HG03575 (cell line): ENCODE data around the gene SLC30A10.
"Not testable (repeated sequence)": the region's sequence is repeated elsewhere in the genome, so short reads cannot be mapped to it uniquely, and the experiment has no call there.

Experiments
- ATAC-seq: cut with Tn5 transposase; IDR thresholded peaks from one replicate; pipeline ENCODE4 v1.9.1; 2021; ENCODE audit not compliant: unreplicated experiment, insufficient number of reproducible peaks, low FRiP score; ENCODE audit errors: extremely low read depth

Gene SLC30A10

DNA sequence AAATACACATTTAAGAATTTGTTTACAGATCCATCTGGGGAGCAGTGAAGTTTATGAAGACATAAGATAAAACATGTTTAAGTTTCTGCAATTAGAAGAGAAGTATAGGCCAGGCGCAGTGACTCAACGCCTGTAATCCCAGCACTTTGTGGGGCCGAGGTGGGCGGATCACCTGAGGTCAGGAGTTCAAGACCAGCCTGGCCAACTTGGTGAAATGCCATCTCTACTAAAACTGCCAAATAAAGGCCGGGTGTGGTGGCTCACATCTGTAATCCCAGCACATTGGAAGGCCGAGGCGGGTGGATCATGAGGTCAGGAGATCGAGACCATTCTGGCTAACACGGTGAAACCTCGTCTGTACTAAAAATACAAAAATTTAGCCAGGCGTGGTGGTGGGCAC lies 5.4 kb upstream of the SLC30A10 start:
- not testable (repeated sequence) for ATAC-seq

DNA sequence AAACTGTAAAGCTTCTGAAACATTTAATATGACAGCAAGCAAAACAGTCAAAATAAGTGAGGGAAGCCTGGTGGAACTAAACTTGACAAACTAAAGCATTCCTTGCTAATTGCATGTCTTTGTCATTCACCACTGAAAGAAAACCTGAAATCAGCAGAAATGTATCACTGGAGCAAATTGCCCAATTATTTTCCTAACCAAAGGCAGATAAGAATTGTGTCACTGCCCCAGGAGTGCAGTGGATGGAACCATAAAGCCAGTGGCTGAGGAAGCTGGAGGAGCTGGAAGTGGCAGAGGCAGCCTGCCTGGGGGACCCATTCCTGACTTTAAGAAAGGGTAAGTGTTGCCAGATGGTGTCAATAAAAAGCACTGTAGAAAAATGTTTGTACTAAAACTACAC lies 2.7 kb upstream of the SLC30A10 start:
- no peak for ATAC-seq

DNA sequence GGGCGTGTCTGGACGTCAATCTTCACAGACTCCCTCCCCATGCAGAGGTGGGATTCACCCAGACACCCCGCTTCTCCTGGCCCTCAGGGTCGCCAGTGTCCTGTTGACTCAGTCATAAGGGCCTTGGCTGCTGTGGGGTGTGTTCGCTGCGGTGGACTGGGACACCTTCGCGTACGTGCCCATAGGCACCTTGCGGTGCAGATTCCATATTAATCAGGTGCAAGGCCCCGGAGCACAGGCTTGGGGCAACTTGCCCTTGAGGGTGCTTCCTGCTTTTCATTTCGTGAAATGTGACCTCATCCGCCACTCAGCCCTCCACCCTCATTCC lies 398 bp upstream of the SLC30A10 start:
- no peak for ATAC-seq

DNA sequence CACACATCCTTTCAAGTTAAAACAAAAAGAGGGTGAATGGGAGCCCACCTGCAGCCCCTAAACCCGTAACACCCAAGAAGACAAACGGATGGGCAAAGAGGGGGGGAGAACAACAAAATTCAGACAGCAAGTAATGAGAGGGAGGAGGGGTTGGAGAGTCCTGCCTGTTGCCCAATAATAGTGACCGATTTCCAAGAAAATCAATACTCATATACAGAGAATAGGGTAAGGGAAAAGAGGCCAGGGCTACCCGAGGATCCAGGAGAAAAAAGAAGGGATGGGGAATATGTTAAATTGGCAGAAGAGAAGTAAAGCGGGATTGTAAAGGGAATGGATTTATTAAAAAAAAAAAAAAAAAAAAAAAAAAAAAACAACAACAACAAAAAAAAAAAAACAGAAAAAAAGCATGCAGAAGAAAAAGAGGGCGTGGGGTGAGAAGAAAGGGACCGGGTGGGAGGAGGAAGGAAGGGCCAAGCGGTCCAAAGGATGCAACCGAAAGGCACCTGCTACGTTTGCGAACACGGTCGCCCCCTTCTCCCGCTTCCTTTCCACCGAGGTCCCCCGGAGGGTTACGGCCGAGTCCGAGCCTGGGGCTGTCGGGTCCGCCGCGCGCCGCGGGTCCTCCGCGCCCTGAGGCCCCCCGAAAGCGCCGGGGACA lies 930 bp downstream of the SLC30A10 start:
- ATAC-seq = no peak

DNA sequence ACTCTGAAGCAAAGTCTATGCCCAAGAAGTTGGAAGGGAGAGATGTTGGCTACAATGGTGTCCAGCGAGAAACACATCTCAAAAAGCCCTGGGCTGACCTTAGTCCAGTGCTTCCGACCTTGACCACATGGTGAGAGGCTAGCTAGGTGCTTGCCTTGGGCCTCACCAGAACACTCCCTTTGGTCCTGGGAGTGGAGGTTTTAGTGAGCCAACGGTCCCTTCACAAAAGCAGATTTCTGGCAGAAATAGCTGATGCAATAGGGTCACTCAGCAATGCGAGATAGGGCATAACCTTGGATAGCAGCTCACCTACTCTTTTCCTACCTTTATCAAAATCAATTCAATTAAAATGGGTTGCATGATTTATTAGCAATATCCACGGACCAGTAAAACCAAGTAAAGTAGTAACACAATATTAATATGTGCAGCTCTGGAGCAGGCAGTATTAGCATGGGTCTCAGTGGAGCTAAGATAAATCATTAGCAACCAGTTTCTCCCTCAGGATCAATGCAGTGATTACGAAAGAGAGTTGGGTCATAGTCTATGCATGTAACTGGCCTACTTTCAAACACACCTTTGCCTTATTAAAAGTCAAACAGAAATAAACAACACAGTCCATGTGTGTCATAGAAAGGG lies 1.9 kb downstream of the SLC30A10 start:
- ATAC-seq = no peak

DNA sequence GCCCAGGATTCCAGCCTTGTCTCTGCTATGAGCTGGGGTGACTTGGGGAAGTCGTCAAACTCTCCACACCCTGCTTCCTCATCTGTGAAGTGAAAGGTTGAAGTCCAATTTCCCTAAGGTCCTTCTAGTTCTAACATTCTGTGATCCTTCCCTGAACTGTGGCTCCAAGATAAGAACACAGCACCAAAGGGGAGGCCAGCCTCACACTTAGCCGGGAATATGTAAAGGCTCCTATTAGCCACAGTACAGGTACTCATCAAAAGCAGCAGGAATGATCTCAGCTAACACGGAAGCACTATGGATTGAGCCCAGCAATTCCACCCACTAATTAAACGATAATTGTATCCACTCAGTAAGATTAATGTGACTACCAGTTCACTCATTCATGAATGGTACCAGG lies 4.0 kb downstream of the SLC30A10 start:
- no peak for ATAC-seq

DNA sequence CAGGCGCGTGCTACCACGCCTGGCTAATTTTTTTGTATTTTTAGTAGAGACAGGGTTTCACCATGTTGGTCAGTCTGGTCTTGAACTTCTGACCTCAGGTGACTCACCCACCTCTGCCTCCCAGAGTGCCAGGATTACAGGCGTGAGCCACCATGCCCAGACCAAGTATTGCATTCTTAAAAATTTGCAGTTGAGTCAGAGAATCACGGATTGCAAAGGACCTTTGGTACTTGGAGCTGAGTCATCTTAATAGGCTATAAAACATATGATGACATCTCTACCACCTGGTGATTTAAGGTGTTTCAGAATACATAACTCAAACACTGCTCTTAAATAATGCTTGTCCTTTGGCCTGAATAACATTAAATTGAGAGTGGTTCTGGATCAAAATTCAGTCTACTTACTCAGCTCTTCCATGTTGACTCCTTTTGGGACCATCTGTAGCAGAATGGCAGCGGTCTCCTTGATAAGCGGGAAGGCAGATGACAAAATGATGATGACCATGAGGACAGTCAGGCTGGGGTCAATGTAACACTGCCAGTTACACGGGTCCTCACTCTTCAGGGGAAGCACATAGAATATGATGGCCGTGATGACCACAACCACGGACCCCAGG lies 10.4 kb downstream of the SLC30A10 start:
- no peak for ATAC-seq

DNA sequence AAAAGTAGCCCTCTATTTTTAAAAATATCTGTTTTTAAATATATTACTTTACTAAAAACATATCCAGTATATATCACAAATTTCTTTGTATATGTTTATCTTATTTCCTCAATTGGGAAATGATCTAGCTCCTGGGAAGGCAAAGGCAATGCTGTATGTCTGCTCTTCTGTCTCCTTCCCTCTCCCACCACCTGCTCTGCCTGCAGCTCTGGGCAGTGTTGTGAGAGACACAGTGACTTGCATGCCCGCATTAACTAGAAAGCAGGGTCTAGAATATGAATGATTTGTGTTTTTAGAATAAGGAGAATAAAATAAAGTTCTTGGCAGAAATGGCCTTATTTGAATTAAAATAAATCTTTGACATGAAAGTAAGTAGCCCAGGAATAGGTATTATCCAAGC lies 11.1 kb downstream of the SLC30A10 start:
- ATAC-seq = no peak

DNA sequence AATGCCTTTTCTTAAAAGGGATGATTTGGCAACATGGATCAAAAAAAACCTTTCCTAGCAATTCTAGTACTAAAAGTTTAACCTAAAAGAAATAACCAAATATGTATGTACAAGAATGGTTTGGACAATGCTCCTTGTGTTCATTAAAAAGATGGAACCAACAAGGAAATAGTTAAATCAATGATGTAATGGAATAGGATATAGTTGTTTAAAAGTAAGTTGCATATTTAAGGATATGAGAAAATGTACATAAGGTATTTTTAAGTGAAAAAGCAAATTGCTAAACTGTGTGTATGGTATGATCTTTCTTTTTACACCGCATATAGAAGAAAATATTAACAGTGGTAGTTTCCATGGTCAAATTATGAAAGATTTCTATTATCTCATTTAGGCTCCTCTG lies 12.1 kb downstream of the SLC30A10 start:
- no peak for ATAC-seq

DNA sequence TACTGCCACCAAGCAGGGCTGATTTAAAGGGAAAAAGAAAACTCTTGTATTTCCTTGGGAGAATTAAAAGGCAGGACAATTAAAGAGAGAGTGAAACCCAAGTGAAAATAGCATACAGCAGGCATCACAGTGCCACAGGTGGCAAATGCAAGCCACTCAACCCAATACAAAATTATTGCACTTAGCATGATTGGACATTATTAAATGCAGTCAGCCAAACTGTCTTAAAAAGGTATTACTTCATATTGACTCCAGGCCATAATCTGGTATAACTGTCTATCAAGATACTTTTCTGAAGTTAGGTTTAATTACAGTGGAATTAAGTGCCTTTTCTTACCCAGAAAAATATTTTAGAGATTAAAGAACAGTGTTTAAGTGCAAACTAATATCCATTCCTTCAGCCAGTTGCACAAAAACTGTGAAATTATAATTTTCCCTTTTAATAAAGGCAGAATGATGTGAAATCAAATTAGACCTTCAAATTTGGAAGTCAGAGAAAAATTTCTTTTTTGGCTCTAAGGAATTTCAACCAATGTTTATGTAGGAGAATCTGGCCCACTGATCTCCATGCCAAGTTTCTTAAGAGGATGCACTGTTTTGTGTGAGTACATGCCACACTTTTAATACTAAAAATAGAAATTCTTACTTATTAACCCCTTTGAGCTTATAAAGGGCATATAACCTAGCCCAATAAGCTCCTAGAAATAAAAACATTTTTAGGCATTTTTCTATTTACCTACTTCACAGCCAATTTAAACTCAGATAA lies 15.2 kb downstream of the SLC30A10 start:
- ATAC-seq = no peak

DNA sequence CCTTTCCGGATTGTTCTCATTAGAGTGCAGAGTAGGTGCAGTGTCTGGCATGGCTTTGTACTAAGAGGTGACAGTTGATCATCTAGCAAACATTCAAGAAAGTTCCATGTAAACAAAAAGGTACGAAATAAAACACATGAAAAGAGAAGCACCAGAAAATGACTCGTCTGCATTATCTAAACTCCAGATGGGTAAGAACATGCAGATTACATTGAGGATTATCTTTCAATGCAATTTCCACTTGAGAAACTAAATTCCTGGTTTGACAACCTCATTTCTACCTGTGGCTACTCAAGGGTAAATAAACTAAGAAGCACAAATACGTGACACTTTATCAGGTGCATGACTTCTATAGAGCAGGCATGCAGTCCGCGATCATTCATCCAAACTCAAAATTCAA lies 17.6 kb downstream of the SLC30A10 start:
- ATAC-seq = no peak

DNA sequence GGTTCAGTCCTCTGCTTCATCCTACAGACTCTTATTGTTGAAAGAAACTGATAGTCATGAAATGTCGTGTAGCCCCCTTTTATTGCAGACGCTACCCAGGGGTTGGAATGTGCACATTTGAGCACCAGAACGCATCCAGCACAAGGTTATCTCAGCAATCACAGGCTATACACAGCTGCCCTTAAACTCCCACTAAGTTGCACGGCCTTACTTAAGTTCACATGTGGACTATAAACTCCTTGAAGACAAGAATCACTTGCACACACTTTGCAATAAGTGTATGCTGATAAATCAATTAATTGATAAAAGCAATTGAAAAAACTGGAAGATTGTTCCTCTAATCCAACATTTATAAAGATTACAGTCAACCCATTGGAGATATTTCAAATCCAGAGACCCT lies 18.9 kb downstream of the SLC30A10 start:
- ATAC-seq = no peak

DNA sequence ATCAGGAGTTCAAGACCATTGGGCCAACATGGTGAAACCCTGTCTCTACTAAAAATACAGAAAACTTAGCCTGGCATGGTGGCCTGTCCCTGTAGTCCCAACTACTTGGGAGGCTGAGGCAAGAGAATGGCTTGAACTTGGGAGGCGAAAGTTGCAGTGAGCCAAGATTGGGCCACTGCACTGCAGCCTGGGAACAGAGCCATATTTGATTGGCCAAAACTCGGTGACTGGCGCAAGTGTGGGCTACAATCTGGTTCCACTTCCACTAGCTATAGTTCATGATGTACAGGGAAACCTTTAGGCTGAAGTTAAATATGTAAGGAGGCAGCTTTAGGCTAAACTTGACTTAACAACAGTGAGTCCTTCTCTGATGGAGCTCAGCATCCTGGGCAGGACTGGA lies 20.2 kb downstream of the SLC30A10 start:
- ATAC-seq = no peak

DNA sequence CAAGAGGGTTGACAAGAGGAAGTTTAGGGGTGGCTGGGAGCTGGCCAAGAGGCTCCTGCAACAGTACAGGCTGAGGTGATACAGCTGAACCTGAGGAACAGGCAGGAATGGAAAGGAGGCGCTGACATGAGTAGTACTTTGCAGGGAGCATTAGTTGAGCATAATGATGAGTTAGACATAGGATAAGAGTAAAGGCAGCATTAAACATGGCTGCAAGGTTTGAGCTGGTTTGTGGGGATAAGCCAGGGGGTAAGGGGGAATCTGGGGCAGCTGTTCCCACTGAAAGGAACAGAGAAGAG lies 20.6 kb downstream of the SLC30A10 start:
- ATAC-seq = no peak

DNA sequence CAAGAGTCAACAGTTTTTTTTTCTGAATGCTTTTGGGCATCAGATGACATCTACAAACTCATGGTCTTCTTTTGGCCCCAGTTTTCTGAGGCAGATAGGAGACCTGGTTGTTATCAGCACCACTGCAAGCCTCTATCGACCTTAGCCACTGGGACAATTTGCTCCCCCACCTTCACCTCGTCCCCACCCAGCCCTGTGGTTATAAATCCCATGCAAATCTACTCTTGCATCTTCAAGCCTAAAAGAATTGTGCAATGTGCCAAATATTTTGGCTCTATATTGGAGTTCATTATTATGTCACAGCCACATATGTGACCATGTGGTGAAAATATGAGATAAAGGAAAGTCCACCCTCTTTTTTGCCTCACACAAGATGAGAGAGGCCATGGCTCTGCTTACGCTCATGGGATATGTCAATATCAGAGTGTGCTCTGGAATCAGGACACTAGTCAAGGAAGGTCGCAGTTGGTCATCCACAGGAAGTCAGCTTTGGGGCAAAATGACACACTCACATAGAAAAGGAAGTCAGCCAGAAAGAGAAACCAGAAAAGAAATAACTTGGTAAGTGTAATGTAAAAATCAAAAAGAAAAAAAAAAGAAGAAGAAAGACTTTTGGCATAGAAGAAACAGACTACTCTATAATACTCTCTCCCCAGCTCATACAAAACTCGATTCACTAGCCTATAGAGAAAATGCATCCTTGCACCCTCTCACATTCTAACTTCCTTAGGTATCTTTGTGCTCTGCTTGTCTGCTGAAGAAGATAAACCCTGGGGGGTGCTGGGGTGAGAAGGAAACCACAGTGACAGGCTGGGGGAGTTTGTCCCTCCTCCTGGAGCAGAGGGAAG lies 21.2 kb downstream of the SLC30A10 start:
- ATAC-seq = no peak

DNA sequence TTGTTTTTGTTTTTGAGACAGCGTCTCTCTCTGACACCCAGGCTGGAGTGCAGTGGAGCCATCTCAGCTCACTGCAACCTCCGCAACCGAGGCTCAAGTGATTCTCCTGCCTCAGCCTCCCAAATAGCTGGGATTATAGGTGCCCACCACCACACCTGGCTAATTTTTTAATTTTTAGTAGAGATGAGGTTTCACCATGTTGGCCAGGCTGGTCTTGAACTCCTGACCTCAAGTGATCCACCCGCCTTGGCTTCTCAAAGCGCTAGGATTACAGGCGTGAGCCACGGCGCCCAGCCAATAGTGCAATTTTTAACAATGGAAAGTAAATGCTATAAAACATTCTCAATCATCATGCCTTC lies 21.8 kb downstream of the SLC30A10 start:
- not testable (repeated sequence) for ATAC-seq

DNA sequence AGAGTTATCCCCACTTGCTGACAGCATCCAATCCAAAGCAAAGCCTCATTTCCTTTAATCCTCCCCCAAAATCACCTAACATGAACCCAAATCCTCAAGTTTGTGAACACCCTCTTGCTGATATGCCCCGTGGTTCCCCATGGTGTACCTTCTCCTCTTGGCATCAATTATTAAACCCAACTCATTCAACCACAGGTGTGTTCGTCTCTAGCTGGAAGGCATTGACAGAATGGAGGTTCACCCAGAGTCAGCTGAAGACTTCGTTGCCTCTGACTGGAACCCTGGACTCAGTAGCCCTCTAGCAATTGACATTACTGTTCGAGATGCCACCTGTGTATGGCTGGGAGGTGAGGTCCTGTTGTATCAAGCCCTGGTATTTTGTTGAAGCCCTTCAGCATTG lies 22.8 kb downstream of the SLC30A10 start:
- no peak for ATAC-seq

DNA sequence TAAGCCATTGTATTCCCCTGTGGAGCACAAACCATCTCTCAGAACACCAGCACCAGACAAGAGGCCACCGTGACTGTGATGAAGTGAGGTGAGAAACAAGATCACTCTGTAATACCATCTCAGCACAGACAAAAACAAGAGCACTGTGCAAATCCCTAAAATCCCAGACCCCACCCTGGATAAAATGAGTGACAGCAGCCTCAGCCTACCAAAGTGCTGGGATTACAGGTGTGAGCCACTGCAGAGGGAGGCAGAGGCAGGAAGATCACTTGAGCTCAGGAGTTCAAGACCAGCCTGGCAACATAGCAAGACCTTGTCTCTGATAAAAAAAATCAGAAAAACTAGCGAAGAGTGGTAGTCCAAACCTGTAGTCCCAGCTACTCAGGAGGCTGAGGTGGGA lies 23.4 kb downstream of the SLC30A10 start:
- no peak for ATAC-seq

DNA sequence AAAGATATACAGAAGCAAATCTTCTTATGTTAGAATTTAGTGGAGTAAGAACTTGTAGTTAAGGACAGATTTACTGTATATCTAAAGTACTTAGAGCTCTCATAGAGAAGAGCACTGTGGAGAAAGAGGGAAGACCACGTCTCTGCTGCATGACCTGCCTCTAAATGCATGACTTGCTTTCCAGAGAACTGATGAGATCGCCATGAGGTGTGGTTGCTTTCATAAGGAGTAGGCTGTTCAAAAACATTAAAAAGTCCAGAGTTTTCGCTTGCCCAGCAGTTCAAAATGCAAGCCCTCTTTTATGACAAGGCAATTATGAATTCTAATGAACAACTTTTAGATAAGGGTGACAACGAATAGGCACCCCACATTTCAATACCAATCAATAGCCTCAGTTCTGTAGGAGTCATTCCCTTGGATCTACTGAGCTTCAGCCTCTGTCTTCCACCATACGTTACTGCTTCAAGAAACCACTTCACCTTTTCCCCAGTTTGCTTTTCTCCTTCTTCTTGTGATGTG lies 24.9 kb downstream of the SLC30A10 start:
- no peak for ATAC-seq
